Measurements from ENCODE around the gene PHPT1. TPM values are rescaled to one million over a fixed set of nuclear protein-coding genes. Genes with fewer than 3 reads are reported as not detected.

The PHPT1 gene
- total and polyA plus RNA-seq, 2 of the 13 experiments (the other 11 are each of a cell fraction or from before 2014, with no cell fraction given) = 189 to 192 TPM

DNA sequence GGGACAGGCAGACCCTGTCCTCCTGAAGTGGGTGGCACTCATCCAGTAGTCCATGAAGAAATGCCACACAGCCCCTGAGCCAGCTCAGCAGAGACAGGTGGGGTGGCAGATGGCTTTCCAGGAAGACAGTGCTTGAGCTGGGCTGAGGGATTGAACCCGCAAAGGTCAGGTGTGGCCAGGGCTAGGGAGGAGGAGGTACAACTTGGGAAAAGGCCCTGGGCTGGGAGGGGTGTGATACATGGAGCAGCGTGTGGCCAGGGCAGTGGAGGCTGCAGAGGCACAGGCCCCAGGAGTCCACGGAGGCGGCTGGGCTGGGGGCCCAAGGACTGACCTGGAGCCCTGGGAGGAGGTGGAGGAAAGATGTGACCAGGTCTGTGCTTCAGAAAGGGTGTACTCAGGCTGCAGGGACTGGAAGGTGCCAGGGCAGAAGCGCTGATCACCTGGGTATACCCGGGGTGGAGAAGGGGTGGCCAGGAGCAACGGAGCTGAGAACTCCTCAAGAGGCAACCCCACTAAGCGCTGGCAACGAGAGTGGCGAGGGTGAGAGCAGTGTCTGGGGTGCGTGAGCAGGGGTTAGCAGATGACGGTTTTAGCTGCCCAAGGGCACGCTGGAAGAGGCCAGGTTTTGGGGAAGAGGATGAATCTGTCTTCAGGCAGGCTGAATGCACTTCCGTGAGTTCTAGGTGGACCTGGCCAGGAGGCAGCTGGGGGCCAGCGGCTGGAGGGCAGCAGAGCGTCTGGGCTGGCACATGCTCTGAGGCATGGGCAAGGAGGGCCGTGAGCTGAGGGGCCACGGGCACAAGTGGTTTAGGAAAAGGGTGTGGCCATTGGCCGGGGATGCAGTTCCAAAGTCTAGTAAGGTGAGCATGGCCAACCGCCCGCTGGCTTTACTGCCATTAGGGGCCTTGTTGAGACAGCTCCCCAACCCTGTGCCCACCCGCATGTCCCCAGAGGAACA, 45.4 kb upstream of the PHPT1 start (continued):
- TF ChIP-seq ZNF546 (CRISPR knock-in tag; conservative IDR thresholded peaks at IDR 0.05) (no peak), RBM22 (optimal IDR thresholded peaks at IDR 0.05; ENCODE audit: low read length) (peak; percentile 84), SP140L (CRISPR knock-in tag; IDR thresholded peaks at IDR 0.05; ENCODE audit: borderline replicate concordance) (no peak), KDM1A (CRISPR knock-in tag; IDR thresholded peaks at IDR 0.05) (no peak), FLYWCH1 (CRISPR knock-in tag; IDR thresholded peaks at IDR 0.05) (no peak), ZNF605 (CRISPR knock-in tag; IDR thresholded peaks at IDR 0.05) (no peak), ZBTB20 (CRISPR knock-in tag; IDR thresholded peaks at IDR 0.05; ENCODE audit: borderline replicate concordance, low read depth) (no peak), ZBTB7B (CRISPR knock-in tag; IDR thresholded peaks at IDR 0.05) (no peak), SIN3A (IDR thresholded peaks at IDR 0.05; ENCODE audit: borderline replicate concordance, low read depth, low read length) (no peak), NCOA2 (CRISPR knock-in tag; IDR thresholded peaks at IDR 0.05) (no peak), RBFOX2 (IDR thresholded peaks at IDR 0.05; ENCODE audit: low read depth, low read length) (peak; percentile 74)
- TF ChIP-seq, protein P1, sequence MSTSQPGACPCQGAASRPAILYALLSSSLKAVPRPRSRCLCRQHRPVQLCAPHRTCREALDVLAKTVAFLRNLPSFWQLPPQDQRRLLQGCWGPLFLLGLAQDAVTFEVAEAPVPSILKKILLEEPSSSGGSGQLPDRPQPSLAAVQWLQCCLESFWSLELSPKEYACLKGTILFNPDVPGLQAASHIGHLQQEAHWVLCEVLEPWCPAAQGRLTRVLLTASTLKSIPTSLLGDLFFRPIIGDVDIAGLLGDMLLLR (CRISPR knock-in tag; IDR thresholded peaks at IDR 0.05) = no peak
- TF ChIP-seq, protein P2, sequence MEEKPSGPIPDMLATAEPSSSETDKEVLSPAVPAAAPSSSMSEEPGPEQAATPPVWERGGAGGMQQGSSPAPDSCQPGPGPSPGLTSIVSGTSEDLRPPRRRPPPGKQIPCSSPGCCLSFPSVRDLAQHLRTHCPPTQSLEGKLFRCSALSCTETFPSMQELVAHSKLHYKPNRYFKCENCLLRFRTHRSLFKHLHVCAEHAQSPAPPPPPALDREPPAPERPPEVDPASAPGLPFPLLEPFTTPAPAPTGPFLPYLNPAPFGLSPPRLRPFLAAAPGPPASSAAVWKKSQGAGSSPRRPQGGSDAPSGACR (CRISPR knock-in tag; IDR thresholded peaks at IDR 0.05) = no peak
- TF ChIP-seq, protein P3, sequence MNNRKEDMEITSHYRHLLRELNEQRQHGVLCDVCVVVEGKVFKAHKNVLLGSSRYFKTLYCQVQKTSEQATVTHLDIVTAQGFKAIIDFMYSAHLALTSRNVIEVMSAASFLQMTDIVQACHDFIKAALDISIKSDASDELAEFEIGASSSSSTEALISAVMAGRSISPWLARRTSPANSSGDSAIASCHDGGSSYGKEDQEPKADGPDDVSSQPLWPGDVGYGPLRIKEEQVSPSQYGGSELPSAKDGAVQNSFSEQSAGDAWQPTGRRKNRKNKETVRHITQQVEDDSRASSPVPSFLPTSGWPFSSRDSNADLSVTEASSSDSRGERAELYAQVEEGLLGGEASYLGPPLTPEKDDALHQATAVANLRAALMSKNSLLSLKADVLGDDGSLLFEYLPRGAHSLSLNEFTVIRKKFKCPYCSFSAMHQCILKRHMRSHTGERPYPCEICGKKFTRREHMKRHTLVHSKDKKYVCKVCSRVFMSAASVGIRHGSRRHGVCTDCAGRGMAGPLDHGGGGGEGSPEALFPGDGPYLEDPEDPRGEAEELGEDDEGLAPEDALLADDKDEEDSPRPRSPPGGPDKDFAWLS (CRISPR knock-in tag; IDR thresholded peaks at IDR 0.05; ENCODE audit: borderline replicate concordance) = no peak
- TF ChIP-seq, protein P4, sequence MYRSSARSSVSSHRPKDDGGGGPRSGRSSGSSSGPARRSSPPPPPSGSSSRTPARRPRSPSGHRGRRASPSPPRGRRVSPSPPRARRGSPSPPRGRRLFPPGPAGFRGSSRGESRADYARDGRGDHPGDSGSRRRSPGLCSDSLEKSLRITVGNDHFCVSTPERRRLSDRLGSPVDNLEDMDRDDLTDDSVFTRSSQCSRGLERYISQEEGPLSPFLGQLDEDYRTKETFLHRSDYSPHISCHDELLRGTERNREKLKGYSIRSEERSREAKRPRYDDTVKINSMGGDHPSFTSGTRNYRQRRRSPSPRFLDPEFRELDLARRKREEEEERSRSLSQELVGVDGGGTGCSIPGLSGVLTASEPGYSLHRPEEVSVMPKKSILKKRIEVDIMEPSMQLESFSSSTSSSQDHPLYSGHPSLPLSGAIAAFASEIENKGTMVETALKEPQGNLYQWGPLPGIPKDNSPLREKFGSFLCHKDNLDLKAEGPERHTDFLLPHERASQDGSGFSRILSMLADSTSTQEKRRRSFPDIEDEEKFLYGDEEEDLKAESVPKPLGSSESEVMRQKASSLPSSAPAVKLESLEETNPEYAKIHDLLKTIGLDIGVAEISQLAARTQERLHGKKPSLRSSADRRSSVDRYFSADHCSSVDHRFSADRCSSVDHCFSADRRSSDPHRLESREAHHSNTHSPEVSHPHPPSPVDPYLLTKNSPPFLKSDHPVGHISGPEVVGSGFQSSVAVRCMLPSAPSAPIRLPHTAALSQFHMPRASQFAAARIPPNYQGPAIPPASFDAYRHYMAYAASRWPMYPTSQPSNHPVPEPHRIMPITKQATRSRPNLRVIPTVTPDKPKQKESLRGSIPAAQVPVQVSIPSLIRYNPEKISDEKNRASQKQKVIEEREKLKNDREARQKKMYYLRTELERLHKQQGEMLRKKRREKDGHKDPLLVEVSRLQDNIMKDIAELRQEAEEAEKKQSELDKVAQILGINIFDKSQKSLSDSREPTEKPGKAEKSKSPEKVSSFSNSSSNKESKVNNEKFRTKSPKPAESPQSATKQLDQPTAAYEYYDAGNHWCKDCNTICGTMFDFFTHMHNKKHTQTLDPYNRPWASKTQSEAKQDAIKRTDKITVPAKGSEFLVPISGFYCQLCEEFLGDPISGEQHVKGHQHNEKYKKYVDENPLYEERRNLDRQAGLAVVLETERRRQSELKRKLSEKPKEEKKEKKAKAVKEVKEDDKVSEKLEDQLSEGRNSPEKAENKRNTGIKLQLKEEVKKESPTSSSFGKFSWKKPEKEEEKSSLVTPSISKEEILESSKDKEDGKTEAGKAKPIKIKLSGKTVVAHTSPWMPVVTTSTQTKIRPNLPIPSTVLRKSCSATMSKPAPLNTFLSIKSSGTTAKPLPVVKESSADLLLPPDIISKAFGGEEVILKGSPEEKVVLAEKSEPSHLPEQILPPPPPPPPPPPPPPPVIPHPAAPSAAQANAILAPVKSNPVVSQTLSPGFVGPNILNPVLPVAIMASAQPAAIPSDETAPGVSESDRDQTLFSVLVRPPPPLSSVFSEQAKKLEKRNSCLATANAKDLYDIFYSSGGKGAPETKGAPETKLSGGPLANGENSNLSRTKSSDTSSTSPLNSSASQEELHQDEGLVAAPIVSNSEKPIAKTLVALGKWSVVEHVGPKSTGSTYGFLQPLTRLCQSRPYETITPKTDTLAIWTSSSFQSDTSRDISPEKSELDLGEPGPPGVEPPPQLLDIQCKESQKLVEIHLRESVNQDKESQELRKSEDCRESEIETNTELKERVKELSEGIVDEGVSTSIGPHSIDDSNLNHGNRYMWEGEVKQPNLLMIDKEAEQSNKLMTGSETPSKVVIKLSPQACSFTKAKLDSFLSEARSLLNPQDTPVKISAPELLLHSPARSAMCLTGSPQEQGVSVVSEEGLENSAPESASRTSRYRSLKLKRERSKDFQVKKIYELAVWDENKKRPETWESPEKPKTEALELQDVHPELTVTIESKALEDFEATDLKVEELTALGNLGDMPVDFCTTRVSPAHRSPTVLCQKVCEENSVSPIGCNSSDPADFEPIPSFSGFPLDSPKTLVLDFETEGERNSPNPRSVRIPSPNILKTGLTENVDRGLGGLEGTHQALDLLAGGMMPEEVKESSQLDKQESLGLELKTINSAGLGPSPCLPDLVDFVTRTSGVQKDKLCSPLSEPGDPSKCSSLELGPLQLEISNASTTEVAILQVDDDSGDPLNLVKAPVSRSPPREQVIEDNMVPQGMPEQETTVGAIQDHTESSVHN (CRISPR knock-in tag; IDR thresholded peaks at IDR 0.05) = no peak

Data from HepG2 (cell line).